Neural cell (in vitro differentiated cells): ENCODE data around the gene CCNH. TPM values are rescaled to one million over a fixed set of nuclear protein-coding genes. Genes with fewer than 3 reads are reported as not detected.

Experiments
- H2AFZ ChIP-seq: fragments of 200-600, 300-800 bp; sonication (generic), shearing (Covaris generic); 2 replicates; pipeline ENCODE4 v1.6.0; 2014; ENCODE audit warnings: low read depth, mild to moderate bottlenecking, antibody characterized with exemption, low read length, moderate library complexity
- H3F3A ChIP-seq: fragments of 200-600 bp; shearing (Covaris generic); 2 replicates; pipeline ENCODE4 v1.6.1; 2016; ENCODE audit warnings: mild to moderate bottlenecking, moderate library complexity, mixed read lengths, antibody characterized with exemption, low read length; ENCODE audit not compliant: insufficient read depth, poor library complexity, severe bottlenecking
- H3K27ac ChIP-seq: fragments of 200-600, 300-800 bp; sonication (generic), shearing (Covaris generic); 2 replicates; pipeline ENCODE4 v1.5.1; 2014; ENCODE audit warnings: mild to moderate bottlenecking, low read length, moderate library complexity
- H3K27me3 ChIP-seq: fragments of 300-800, 200-600 bp; sonication (generic), shearing (Covaris generic); 2 replicates; pipeline ENCODE4 v1.6.0; 2014; ENCODE audit warnings: mild to moderate bottlenecking, low read depth, low read length, moderate library complexity; ENCODE audit not compliant: insufficient read depth
- H3K36me3 ChIP-seq: fragments of 300-800, 200-600 bp; sonication (generic), shearing (Covaris generic); 2 replicates; pipeline ENCODE4 v1.5.1; 2014; ENCODE audit warnings: mild to moderate bottlenecking, antibody characterized with exemption, low read length, moderate library complexity; ENCODE audit not compliant: insufficient read depth
- H3K4me2 ChIP-seq: fragments of 300-800, 200-600 bp; sonication (generic), shearing (Covaris generic); 2 replicates; pipeline ENCODE4 v1.6.0; 2014; ENCODE audit warnings: mild to moderate bottlenecking, low read length
- H3K4me3 ChIP-seq: fragments of 300-800, 200-600 bp; sonication (generic), shearing (Covaris generic); 2 replicates; pipeline ENCODE4 v1.5.1; 2014; ENCODE audit warnings: mild to moderate bottlenecking, low read length, moderate library complexity
- H3K79me2 ChIP-seq: fragments of 200-600 bp; shearing (Covaris generic); replicated peaks from 2 replicates; pipeline ENCODE4 v1.6.0; 2014; ENCODE audit warnings: mild to moderate bottlenecking, low read length, moderate library complexity; ENCODE audit not compliant: insufficient read depth
- H3K9ac ChIP-seq: fragments of 300-800, 200-600 bp; sonication (generic), shearing (Covaris generic); 2 replicates; pipeline ENCODE4 v1.6.1; 2016; ENCODE audit warnings: mild to moderate bottlenecking, low read length, mixed read lengths
- H3K9me2 ChIP-seq: fragments of 200-600 bp; shearing (Covaris generic); 2 replicates; pipeline ENCODE4 v1.6.1; 2016; ENCODE audit warnings: mild to moderate bottlenecking, low read length, mixed read lengths; ENCODE audit not compliant: insufficient read depth
- H3K9me3 ChIP-seq: fragments of 200-600, 300-800 bp; sonication (generic), shearing (Covaris generic); 2 replicates; pipeline ENCODE4 v1.6.1; 2016; ENCODE audit warnings: mild to moderate bottlenecking, mixed run types, low read length, moderate library complexity, mixed read lengths
- H4K20me1 ChIP-seq: fragments of 200-600 bp; shearing (Covaris generic); 2 replicates; pipeline ENCODE4 v1.6.1; 2016; ENCODE audit warnings: mild to moderate bottlenecking, mixed run types; ENCODE audit not compliant: insufficient read depth
- EP300 ChIP-seq: fragments of 450-650 bp; conservative IDR thresholded peaks from 2 replicates; pipeline ENCODE4 v1.6.1; 2014; ENCODE audit warnings: antibody characterized with exemption, mild to moderate bottlenecking, moderate library complexity; ENCODE audit not compliant: poor library complexity, severe bottlenecking
- EZH2 ChIP-seq: fragments of 200-600, 300-800 bp; shearing (Covaris generic), sonication (generic); IDR thresholded peaks from 2 replicates; pipeline ENCODE4 v1.6.1; 2014; ENCODE audit warnings: antibody characterized with exemption, low read length, borderline replicate concordance, mild to moderate bottlenecking; ENCODE audit not compliant: insufficient read depth, poor library complexity, severe bottlenecking
- MXI1 ChIP-seq: fragments of 450-650 bp; conservative IDR thresholded peaks from 2 replicates; pipeline ENCODE4 v1.6.1; 2014; ENCODE audit warnings: antibody characterized with exemption, mild to moderate bottlenecking; ENCODE audit not compliant: poor library complexity, severe bottlenecking
- POLR2AphosphoS5 ChIP-seq: IDR thresholded peaks from 2 replicates; pipeline ENCODE4 v1.6.1; 2012
- RAD21 ChIP-seq: fragments of 450-650 bp; conservative IDR thresholded peaks from 2 replicates; pipeline ENCODE4 v1.6.1; 2014; ENCODE audit warnings: antibody characterized with exemption, mild to moderate bottlenecking, moderate library complexity
- SMC3 ChIP-seq: fragments of 450-650 bp; conservative IDR thresholded peaks from 2 replicates; pipeline ENCODE4 v1.6.1; 2014; ENCODE audit warnings: antibody characterized with exemption, mild to moderate bottlenecking, moderate library complexity; ENCODE audit not compliant: poor library complexity
- TAF1 ChIP-seq: IDR thresholded peaks from 2 replicates; pipeline ENCODE4 v1.6.1; 2012; ENCODE audit warnings: low read depth
- polyA plus RNA-seq: library from polyadenylated mRNA; depleted of rRNA; stranded (reverse); fragments of >200 nt; gene quantifications from 2 replicates; pipeline ENCODE4 v1.2.3, GENCODE V29; 2014
- TF ChIP-seq, protein P1 (sequence below): fragments of 450-650 bp; IDR thresholded peaks from 2 replicates; pipeline ENCODE4 v1.5.1; 2014; ENCODE audit warnings: antibody characterized with exemption, mild to moderate bottlenecking, moderate library complexity; ENCODE audit not compliant: poor library complexity, severe bottlenecking
- TF ChIP-seq, protein P2 (sequence below): IDR thresholded peaks from 2 replicates; pipeline ENCODE4 v1.6.1; 2012; ENCODE audit warnings: borderline replicate concordance

The CCNH gene
- polyA plus RNA-seq, 1 donor from 2014 or later, result 127 TPM

DNA sequence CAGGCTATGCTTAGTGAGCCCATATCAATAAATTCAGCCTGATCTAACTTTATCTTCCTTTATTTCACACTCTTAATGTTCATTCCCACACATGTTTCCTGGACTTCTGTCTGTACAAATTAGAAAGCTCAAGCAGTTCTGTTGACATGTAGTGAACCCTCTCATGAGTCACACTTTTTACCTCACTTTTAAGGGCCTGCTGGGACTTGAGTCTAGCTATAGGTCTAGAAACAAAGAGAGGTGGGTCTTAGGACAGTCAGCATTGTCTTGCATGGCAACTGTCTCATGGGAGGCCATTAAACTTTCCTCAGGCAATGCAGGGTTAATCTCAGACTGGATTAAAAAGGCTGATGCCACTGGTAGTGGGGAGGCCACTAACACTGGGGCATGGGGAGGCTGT is 8.6 kb upstream of the CCNH start:
- Histone ChIP-seq H3K4me3 (no peak overlapping the region), H3K27ac (no peak overlapping the region), H3K27me3 (no peaks in the 10 kb centered on the region), H3K4me2 (no peak overlapping the region), H3K36me3 (no peaks in the 10 kb centered on the region), H3K9me2 (no peaks in the 10 kb centered on the region), H4K20me1 (no peaks in the 10 kb centered on the region), H2AFZ (no peak overlapping the region), H3K9ac (no peak overlapping the region), H3K9me3 (no peaks in the 10 kb centered on the region), H3F3A (no peaks in the 10 kb centered on the region), H3K79me2 (no peaks in the 10 kb centered on the region)
- TF ChIP-seq EP300 (no peak), POLR2AphosphoS5 (no peak), RAD21 (no peak), EZH2 (no peak), SMC3 (no peak)
- TF ChIP-seq, protein P1, sequence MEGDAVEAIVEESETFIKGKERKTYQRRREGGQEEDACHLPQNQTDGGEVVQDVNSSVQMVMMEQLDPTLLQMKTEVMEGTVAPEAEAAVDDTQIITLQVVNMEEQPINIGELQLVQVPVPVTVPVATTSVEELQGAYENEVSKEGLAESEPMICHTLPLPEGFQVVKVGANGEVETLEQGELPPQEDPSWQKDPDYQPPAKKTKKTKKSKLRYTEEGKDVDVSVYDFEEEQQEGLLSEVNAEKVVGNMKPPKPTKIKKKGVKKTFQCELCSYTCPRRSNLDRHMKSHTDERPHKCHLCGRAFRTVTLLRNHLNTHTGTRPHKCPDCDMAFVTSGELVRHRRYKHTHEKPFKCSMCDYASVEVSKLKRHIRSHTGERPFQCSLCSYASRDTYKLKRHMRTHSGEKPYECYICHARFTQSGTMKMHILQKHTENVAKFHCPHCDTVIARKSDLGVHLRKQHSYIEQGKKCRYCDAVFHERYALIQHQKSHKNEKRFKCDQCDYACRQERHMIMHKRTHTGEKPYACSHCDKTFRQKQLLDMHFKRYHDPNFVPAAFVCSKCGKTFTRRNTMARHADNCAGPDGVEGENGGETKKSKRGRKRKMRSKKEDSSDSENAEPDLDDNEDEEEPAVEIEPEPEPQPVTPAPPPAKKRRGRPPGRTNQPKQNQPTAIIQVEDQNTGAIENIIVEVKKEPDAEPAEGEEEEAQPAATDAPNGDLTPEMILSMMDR, result no peak
- TF ChIP-seq, protein P2, sequence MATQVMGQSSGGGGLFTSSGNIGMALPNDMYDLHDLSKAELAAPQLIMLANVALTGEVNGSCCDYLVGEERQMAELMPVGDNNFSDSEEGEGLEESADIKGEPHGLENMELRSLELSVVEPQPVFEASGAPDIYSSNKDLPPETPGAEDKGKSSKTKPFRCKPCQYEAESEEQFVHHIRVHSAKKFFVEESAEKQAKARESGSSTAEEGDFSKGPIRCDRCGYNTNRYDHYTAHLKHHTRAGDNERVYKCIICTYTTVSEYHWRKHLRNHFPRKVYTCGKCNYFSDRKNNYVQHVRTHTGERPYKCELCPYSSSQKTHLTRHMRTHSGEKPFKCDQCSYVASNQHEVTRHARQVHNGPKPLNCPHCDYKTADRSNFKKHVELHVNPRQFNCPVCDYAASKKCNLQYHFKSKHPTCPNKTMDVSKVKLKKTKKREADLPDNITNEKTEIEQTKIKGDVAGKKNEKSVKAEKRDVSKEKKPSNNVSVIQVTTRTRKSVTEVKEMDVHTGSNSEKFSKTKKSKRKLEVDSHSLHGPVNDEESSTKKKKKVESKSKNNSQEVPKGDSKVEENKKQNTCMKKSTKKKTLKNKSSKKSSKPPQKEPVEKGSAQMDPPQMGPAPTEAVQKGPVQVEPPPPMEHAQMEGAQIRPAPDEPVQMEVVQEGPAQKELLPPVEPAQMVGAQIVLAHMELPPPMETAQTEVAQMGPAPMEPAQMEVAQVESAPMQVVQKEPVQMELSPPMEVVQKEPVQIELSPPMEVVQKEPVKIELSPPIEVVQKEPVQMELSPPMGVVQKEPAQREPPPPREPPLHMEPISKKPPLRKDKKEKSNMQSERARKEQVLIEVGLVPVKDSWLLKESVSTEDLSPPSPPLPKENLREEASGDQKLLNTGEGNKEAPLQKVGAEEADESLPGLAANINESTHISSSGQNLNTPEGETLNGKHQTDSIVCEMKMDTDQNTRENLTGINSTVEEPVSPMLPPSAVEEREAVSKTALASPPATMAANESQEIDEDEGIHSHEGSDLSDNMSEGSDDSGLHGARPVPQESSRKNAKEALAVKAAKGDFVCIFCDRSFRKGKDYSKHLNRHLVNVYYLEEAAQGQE, result no peak

DNA sequence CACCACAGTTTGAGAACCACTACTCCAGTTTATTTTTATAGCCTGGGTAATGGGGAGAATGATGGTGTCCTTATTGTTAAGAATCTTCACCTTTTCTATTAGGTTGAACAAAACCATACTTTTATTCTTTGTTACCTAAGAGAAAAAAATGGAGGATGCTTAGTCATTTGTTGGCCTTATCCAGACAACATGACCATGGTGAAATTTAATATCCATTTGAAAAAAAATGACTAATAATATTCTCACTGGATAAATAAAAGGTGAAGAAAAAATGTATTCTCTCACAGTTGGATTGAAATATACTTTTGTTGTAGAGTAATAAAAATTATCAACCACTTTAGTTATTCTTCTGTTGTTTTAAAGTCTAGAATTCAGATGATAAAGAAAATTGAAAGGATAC is 5.8 kb upstream of the CCNH start:
- Histone ChIP-seq H3K36me3 (no peaks in the 10 kb centered on the region), H4K20me1 (no peaks in the 10 kb centered on the region), H3K79me2 (peaks cover 2% of the 10 kb centered on the region), H3K27ac (no peak overlapping the region), H3F3A (no peaks in the 10 kb centered on the region), H2AFZ (no peak overlapping the region), H3K9me3 (no peaks in the 10 kb centered on the region), H3K9me2 (no peaks in the 10 kb centered on the region), H3K4me2 (no peak overlapping the region), H3K27me3 (no peaks in the 10 kb centered on the region), H3K4me3 (no peak overlapping the region), H3K9ac (no peak overlapping the region)
- no peak for TF ChIP-seq MXI1
- TF ChIP-seq EZH2, result no peak
- TF ChIP-seq, protein P2, result no peak
- no peak for TF ChIP-seq SMC3
- no peak for TF ChIP-seq RAD21
- TF ChIP-seq TAF1, result no peak
